A673 (cell line): Measurements from ENCODE around the gene SEPTIN1.

Experiments used
- EZH2 ChIP-seq: fragments of 200-600 bp; sonication (generic); IDR thresholded peaks from 2 replicates; pipeline ENCODE4 v1.6.1; 2017; ENCODE audit warnings: borderline replicate concordance, low read depth, mild to moderate bottlenecking, mixed read lengths, antibody characterized with exemption, low read length; ENCODE audit not compliant: poor library complexity, severe bottlenecking
- TF ChIP-seq, protein P1 (sequence below): fragments of 300-800, 200-600 bp; sonication (generic); conservative IDR thresholded peaks from 2 replicates; pipeline ENCODE4 v1.5.1; 2017; ENCODE audit warnings: low read depth, mild to moderate bottlenecking, antibody characterized with exemption, low read length, moderate library complexity, mixed read lengths

DNA sequence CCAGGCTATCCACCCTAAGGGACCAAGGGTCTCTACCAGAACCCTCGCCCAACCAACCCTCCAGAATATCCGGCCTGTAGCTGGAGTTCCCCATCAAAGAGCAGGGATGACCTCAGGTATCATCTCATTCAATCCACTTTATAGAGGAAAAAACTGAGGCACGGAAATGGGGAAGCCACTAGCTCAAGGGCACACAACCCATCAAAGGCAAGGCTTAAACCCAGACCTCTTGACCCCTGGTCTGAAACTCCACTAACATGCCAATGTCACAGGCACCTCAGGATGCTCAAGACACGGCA is 13.6 kb downstream of the SEPTIN1 start:
- TF ChIP-seq, protein P1, sequence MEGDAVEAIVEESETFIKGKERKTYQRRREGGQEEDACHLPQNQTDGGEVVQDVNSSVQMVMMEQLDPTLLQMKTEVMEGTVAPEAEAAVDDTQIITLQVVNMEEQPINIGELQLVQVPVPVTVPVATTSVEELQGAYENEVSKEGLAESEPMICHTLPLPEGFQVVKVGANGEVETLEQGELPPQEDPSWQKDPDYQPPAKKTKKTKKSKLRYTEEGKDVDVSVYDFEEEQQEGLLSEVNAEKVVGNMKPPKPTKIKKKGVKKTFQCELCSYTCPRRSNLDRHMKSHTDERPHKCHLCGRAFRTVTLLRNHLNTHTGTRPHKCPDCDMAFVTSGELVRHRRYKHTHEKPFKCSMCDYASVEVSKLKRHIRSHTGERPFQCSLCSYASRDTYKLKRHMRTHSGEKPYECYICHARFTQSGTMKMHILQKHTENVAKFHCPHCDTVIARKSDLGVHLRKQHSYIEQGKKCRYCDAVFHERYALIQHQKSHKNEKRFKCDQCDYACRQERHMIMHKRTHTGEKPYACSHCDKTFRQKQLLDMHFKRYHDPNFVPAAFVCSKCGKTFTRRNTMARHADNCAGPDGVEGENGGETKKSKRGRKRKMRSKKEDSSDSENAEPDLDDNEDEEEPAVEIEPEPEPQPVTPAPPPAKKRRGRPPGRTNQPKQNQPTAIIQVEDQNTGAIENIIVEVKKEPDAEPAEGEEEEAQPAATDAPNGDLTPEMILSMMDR, result no peak
- TF ChIP-seq EZH2, result no peak
